Pancreas (tissue), 10 donors: ENCODE measurements around the gene CAPN8. TPM values are rescaled to one million over a fixed set of nuclear protein-coding genes. Genes with fewer than 3 reads are reported as not detected.

ENCODE experiments used
- ATAC-seq, 4 donors: fragments of 200-7000 bp; cut with Tn5 transposase; one replicate each; pipeline versions ENCODE4 v1.8.0 to v1.9.1; 2020; ENCODE audit warnings: mild to moderate bottlenecking in 4 of 4, moderate library complexity in 4 of 4
- DNase-seq, 6 donors: peaks; one replicate each; pipeline ENCODE4 v3.0.0-alpha.2; 2020
- FAIRE-seq: peaks from 2 replicates; lab custom pipeline; 2012; peaks lifted over from hg19 to GRCh38; lab: Jason Lieb, UNC
- H3K27ac ChIP-seq, 4 donors: fragments of 200-600 bp; sonication (generic); 1 replicate in 3 of 4; 2 replicates in 1 of 4; pipeline versions ENCODE4 v1.5.0 to v1.8.0; 2020
- H3K27me3 ChIP-seq, 4 donors: fragments of 200-600 bp; one replicate each; pipeline ENCODE4 v1.8.0; 2021
- H3K36me3 ChIP-seq, 3 donors: fragments of 200-600 bp; sonication (generic) in 1 of 3; one replicate each; pipeline versions ENCODE4 v1.5.0 to v1.8.0; 2020 to 2021
- H3K4me1 ChIP-seq, 3 donors: fragments of 200-600 bp; one replicate each; pipeline ENCODE4 v1.8.0; 2021
- H3K4me3 ChIP-seq, 4 donors: fragments of 200-600 bp; sonication (generic) in 2 of 4; one replicate each; pipeline versions ENCODE4 v1.5.0 to v1.8.0; 2020 to 2021
- H3K9me3 ChIP-seq, 4 donors: fragments of 200-600 bp; one replicate each; pipeline ENCODE4 v1.8.0; 2021
- CTCF ChIP-seq, 4 donors: fragments of 200-600 bp; sonication (generic) in 3 of 4; IDR thresholded peaks; one replicate each; pipeline versions ENCODE4 v1.5.0 to v1.8.0; 2021; ENCODE audit warnings: antibody characterized with exemption in 4 of 4
- WGBS, 2 donors: extraction: QIAGEN DNeasy Blood & Tissue Kit; methylation state at CpG; one replicate each; pipeline ENCODE4 v1.1.7; 2013; 5-methylcytosine and 5-hydroxymethylcytosine counted together
- intact Hi-C, 3 donors: fragments of 100-400 bp; cut with DNase I; formaldehyde crosslinking; loops; one replicate each; pipeline versions ENCODE4 v1.11.1 to v1.14.2; 2022
- polyA plus RNA-seq, 2 donors: library from polyadenylated mRNA; stranded (reverse); fragments of 200-250 nt; gene quantifications; one replicate each; pipeline ENCODE4 v1.2.3, GENCODE V29; 2013
- total RNA-seq, 6 donors: library from RNA; stranded (reverse); fragmentation: NEBNext Ultra II Directional in 4 of 6; extraction: Animal tissue kit (Norgen Biotek cat#: 25700) in 4 of 6; gene quantifications; one replicate each; pipeline versions ENCODE4 v1.2.1 to v1.2.4, GENCODE V29; 2021 to 2023
- donor health status: healthy with polysubstance abuse.
- donor health status: DM: no; HTN: no; CAD: no; lungs with moderate emphysema.
- donor health status: DM: no; HTN: no; CAD: no.
- donor health status: control.
- donor health status: control.
- donor health status: Bipolar disorder and iron deficiency.
- donor health status: DM: yes; HTN: yes; CAD: no.
- donor health status: DM: no; HTN: no; CAD: no.
- donor health status: DM: no; HTN: no; CAD: no.
- donor health status: DM: yes; HTN: yes; CAD: no.

CAPN8 gene
- total and polyA plus RNA-seq, 8 donors = 0.67 to 12.5 (median 1.9) TPM

DNA sequence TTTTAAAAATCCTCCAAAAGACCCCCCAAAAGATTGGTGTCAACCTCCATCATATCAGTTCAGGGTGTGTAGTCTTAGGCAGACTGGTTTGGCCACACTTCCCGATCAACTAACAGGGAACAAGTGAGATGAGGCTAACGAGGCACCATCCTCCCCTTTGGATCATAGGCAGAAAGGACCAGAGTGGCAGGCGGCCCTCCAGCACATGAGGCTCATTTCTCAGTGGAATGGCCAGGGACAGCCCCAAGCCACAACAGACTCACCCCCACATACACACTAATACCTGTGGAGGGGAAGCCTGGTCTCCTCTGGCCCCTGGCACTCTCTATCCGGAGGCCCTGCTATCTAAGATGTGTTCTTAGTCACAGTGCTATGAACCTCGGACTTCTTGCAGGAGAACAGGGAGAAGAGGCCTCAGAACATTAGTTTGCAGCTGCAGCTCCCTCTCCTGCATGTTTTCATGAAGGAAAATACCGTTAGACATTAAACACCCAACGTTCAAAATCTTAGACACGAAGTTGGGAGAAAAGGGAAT lies 29.6 kb upstream of the CAPN8 start:
- intact Hi-C loops = loop anchor here in 1 of 3 donors (5.0 kb wide), 1 partner anchor 52 kb away; no protein-coding TSS in a partner anchor
- Histone ChIP-seq H3K27ac (no peak overlapping the region), H3K4me1 (no peaks in the 10 kb centered on the region), H3K36me3 (no peaks in the 10 kb centered on the region), H3K27me3 (no peaks in the 10 kb centered on the region), H3K9me3 (no peaks in the 10 kb centered on the region), H3K4me3 (no peak overlapping the region)
- WGBS, 2 donors = 62 to 65% methylated on average over 8 of the region's 8 CpGs
- DNase-seq = no peak
- TF ChIP-seq CTCF (IDR thresholded peaks at IDR 0.05) = no peak
- ATAC-seq = no peak
- FAIRE-seq = no peak

GRCh38 chr1:223691121-223691520 lies 25.6 kb upstream of the CAPN8 start:
- DNase-seq (no peak), ATAC-seq (no peak), FAIRE-seq (no peak)
- 67 to 68% methylated on average over 4 of the region's 4 CpGs for WGBS, 2 donors
- intact Hi-C loops = no loop called here
- TF ChIP-seq CTCF (IDR thresholded peaks at IDR 0.05) = no peak
- H3K9me3 ChIP-seq = no peaks in the 10 kb centered on the region
- H3K27me3 ChIP-seq = no peaks in the 10 kb centered on the region
- no peak overlapping the region for H3K27ac ChIP-seq
- no peak overlapping the region for H3K4me3 ChIP-seq
- no peaks in the 10 kb centered on the region for H3K36me3 ChIP-seq
- no peaks in the 10 kb centered on the region for H3K4me1 ChIP-seq

GRCh38 chr1:223684488-223684792 lies 18.9 kb upstream of the CAPN8 start:
- H3K4me3 ChIP-seq = no peak overlapping the region
- no peak for ATAC-seq
- 64 to 67% methylated on average over 3 of the region's 3 CpGs for WGBS, 2 donors
- H3K36me3 ChIP-seq = no peaks in the 10 kb centered on the region
- no peaks in the 10 kb centered on the region for H3K9me3 ChIP-seq
- H3K27ac ChIP-seq = no peak overlapping the region
- no peak for DNase-seq
- intact Hi-C loops = loop anchor here in 2 of 3 donors (5.0 to 10.0 kb wide), 3 partner anchors 550 to 890 kb away; no protein-coding TSS in a partner anchor
- H3K4me1 ChIP-seq = no peaks in the 10 kb centered on the region
- no peak for FAIRE-seq
- TF ChIP-seq CTCF (IDR thresholded peaks at IDR 0.05) = no peak
- H3K27me3 ChIP-seq = no peaks in the 10 kb centered on the region

- H3K4me1 ChIP-seq = no peaks in the 10 kb centered on the region
- WGBS, 2 donors = 58 to 64% methylated on average over 9 of the region's 9 CpGs
- peak in 3 of 4 donors; percentile 48 to 57 (median 48) for TF ChIP-seq CTCF (IDR thresholded peaks at IDR 0.05)
- H3K9me3 ChIP-seq = no peaks in the 10 kb centered on the region
- no peaks in the 10 kb centered on the region for H3K27me3 ChIP-seq
- FAIRE-seq = no peak
- intact Hi-C loops = loop anchor here in 2 of 3 donors (5.0 to 10.0 kb wide), 3 partner anchors 549 to 889 kb away; no protein-coding TSS in a partner anchor
- H3K27ac ChIP-seq = no peak overlapping the region
- no peak overlapping the region for H3K4me3 ChIP-seq
- no peaks in the 10 kb centered on the region for H3K36me3 ChIP-seq
- peak in 4 of 6 donors; percentile 49 to 82 (median 53) for DNase-seq
- peak; percentile 67 to 95 (median 92) for ATAC-seq
Observed at GRCh38 chr1:223683586-223684487, 18.3 kb upstream of the CAPN8 start.
